ENCODE results near the gene IRX6. TPM values are rescaled to one million over a fixed set of nuclear protein-coding genes. Genes with fewer than 3 reads are reported as not detected.

The IRX6 gene
- polyA plus RNA-seq, 3 donors: not detected

- no peak overlapping the region for H3K4me2 ChIP-seq (replicated peaks; ENCODE audit: extremely low read depth, low read length, poor library complexity, severe bottlenecking)
- no peaks in the 10 kb centered on the region for H3K9me3 Mint-ChIP-seq
- H3K27ac Mint-ChIP-seq: no peak overlapping the region
- H3K36me3 Mint-ChIP-seq: no peaks in the 10 kb centered on the region
- no peak overlapping the region for H3K27ac ChIP-seq (ENCODE audit: low read depth in 1 of 2, low read length in 2 of 2)
- H3K27me3 ChIP-seq (ENCODE audit: control insufficient read depth in 2 of 2, insufficient read depth in 2 of 2, low read length in 2 of 2): peaks cover 62 to 66% of the 10 kb centered on the region in 2 donors
- H4K20me1 ChIP-seq (ENCODE audit: insufficient read depth, low read length): no peaks in the 10 kb centered on the region
- no peak overlapping the region for H3K4me3 ChIP-seq (replicated peaks in 1 of 3; ENCODE audit: low read depth in 2 of 3, low read length in 3 of 3)
- H3K36me3 ChIP-seq (replicated peaks in 1 of 2; ENCODE audit: control insufficient read depth in 1 of 2, insufficient read depth in 2 of 2, low read length in 2 of 2): no peaks in the 10 kb centered on the region
- intact Hi-C loops (cut with micrococcal nuclease): no loop called here
- no peak overlapping the region for H2AFZ ChIP-seq (ENCODE audit: insufficient read depth, low read depth, low read length, poor library complexity, severe bottlenecking)
- peaks cover 50 to 63% (median 52%) of the 10 kb centered on the region in 3 donors for H3K27me3 Mint-ChIP-seq (ENCODE audit: low read depth in 3 of 3)
- TF ChIP-seq CTCF (IDR thresholded peaks at IDR 0.05): no peak
- H3K4me1 ChIP-seq (ENCODE audit: control insufficient read depth in 1 of 2, insufficient read depth in 2 of 2, low read length in 2 of 2): no peaks in the 10 kb centered on the region
- DNase-seq: peak in 1 of 3 donors; percentile 17
- peaks cover 1% of the 10 kb centered on the region for H3K4me1 Mint-ChIP-seq
- H3K4me3 Mint-ChIP-seq: no peak overlapping the region
- H3K9me3 ChIP-seq (replicated peaks in 1 of 2; ENCODE audit: control insufficient read depth in 1 of 2, insufficient read depth in 1 of 2, low read length in 2 of 2): peaks cover 0 to 6% of the 10 kb centered on the region in 2 donors
- WGBS (ENCODE audit: insufficient coverage): no CpG with 5 or more reads among the region's 4 CpGs
- H3K79me2 ChIP-seq (ENCODE audit: insufficient read depth, low read length): no peaks in the 10 kb centered on the region
- H3K9ac ChIP-seq (ENCODE audit: insufficient read depth, low read length, poor library complexity, severe bottlenecking): no peak overlapping the region
These were observed 44.0 kb downstream of the IRX6 start for GRCh38 chr16:55367866-55368603.

GRCh38 chr16:55369151-55369550, 45.1 kb downstream of the IRX6 start:
- Histone ChIP-seq H3K9ac (ENCODE audit: insufficient read depth, low read length, poor library complexity, severe bottlenecking) (no peak overlapping the region), H3K79me2 (ENCODE audit: insufficient read depth, low read length) (no peaks in the 10 kb centered on the region), H3K4me2 (replicated peaks; ENCODE audit: extremely low read depth, low read length, poor library complexity, severe bottlenecking) (no peak overlapping the region), H4K20me1 (ENCODE audit: insufficient read depth, low read length) (no peaks in the 10 kb centered on the region), H2AFZ (ENCODE audit: insufficient read depth, low read depth, low read length, poor library complexity, severe bottlenecking) (no peak overlapping the region), H3K27ac (ENCODE audit: low read depth in 1 of 2, low read length in 2 of 2) (no peak overlapping the region), H3K4me1 (ENCODE audit: control insufficient read depth in 1 of 2, insufficient read depth in 2 of 2, low read length in 2 of 2) (no peaks in the 10 kb centered on the region), H3K27me3 (ENCODE audit: control insufficient read depth in 2 of 2, insufficient read depth in 2 of 2, low read length in 2 of 2) (peaks cover 63 to 70% of the 10 kb centered on the region in 2 donors), H3K4me3 (replicated peaks in 1 of 3; ENCODE audit: low read depth in 2 of 3, low read length in 3 of 3) (no peak overlapping the region), H3K36me3 (replicated peaks in 1 of 2; ENCODE audit: control insufficient read depth in 1 of 2, insufficient read depth in 2 of 2, low read length in 2 of 2) (no peaks in the 10 kb centered on the region), H3K9me3 (replicated peaks in 1 of 2; ENCODE audit: control insufficient read depth in 1 of 2, insufficient read depth in 1 of 2, low read length in 2 of 2) (peaks cover 0 to 6% of the 10 kb centered on the region in 2 donors)
- peak overlapping the region in 1 of 2 donors; percentile 56 for H3K4me3 Mint-ChIP-seq
- intact Hi-C loops (cut with micrococcal nuclease): no loop called here
- H3K4me1 Mint-ChIP-seq: peaks cover 1% of the 10 kb centered on the region
- no peaks in the 10 kb centered on the region for H3K36me3 Mint-ChIP-seq
- TF ChIP-seq CTCF (IDR thresholded peaks at IDR 0.05): no peak
- no peak for DNase-seq
- no CpG with 5 or more reads among the region's 5 CpGs for WGBS (ENCODE audit: insufficient coverage)
- H3K27ac Mint-ChIP-seq: no peak overlapping the region
- peaks cover 46 to 67% (median 51%) of the 10 kb centered on the region in 3 donors for H3K27me3 Mint-ChIP-seq (ENCODE audit: low read depth in 3 of 3)
- H3K9me3 Mint-ChIP-seq: no peaks in the 10 kb centered on the region
